GM19468 (cell line): ENCODE measurements around the gene LTO1.

Experiments used
- ATAC-seq: cut with Tn5 transposase; IDR thresholded peaks from one replicate; pipeline ENCODE4 v1.9.1; 2021; ENCODE audit warnings: mild to moderate bottlenecking, moderate library complexity, moderate number of reproducible peaks; ENCODE audit not compliant: unreplicated experiment; ENCODE audit errors: extremely low read depth

The LTO1 gene

DNA sequence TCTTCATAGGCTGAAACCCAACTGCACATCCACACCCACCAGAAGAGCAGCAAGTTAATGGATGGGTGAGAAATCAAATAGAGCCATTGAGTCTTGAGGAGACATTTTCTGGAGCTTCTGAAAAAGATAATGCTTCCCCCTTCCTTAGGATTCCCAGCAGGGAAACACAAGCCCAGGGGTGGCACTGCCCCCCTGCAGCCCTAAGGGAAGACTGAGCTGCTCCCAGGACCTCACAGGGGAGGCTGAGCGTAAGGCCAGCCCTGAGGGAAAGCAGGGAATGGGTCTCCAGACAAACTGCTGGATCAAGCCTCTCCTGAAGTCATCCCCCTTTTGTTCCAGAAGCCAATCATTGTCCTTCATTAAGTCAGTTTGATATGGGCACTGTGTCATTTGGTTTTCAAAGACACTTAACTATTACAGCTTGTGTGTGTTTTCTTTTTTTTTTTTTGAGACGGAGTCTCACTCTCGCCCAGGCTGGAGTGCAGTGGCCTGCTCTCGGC, 15.1 kb downstream of the LTO1 start:
- ATAC-seq = no peak

GRCh38 chr11:69659591-69659990, 15.6 kb downstream of the LTO1 start:
- no peak for ATAC-seq

DNA sequence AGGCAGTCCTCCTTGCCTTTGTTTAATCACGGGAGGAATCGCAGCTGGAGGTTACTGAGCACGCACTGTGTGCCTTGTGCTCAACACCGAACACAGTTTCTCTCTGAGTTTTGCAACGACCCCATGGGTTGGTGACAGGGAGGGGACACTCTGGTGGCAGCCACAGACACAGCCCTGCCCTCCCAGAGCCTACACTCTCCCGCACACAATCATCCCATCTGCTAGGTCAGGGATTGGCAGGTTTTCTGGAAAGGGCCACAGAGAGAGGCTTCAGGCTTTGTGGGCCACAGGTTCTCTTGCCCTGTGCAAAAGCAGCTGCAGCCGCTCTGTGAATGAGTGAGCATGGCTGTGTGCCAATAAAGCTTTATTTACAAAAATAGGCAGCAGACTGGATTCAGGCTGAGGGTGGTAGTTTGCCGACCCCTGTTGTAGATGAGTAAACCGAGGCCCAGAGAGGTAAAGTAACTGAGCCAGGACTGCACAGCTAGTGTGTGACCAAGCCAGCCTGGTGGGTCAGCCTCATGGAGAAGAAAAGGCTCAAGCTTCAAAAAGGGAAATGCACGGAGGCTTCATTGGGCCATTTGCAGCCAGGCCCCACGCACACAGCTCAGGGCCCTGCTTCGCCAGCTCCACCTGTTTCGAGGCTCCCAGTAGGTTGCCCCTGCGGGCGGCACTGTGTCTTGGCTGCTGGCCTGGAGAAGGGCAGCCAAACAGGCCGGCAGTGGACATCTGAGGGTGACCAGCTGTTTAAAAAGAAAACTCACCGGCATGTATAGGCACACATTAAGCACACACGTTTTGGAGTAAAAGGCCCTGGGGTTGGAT, 16.3 kb downstream of the LTO1 start:
- ATAC-seq = no peak

GRCh38 chr11:69657911-69658625, 17.1 kb downstream of the LTO1 start:
- ATAC-seq = no peak

DNA sequence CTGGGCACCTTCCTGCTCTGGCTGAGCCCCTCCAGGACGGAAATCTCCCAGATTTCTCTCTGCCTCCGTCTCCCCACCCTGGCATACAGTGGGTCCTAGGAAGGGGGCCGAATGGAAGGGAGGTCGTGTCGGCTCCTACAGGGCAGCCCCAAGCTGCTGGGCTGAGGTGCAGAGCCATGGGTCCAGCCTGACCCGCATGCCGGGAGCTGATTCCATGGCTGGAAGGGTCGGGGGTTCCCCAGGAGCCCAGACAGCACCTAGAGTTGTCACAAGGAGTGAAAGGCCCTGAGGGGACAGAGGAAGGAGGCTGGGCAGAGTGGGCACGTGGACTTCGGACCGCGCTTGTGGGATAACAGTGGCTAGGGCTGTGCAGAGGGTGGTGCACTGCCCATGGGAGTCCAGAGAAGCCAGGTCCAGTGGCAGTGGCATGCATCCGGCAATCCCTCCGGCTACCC, 17.7 kb downstream of the LTO1 start:
- ATAC-seq = no peak

- ATAC-seq = no peak
These were observed 18.4 kb downstream of the LTO1 start for GRCh38 chr11:69656536-69657455.

DNA sequence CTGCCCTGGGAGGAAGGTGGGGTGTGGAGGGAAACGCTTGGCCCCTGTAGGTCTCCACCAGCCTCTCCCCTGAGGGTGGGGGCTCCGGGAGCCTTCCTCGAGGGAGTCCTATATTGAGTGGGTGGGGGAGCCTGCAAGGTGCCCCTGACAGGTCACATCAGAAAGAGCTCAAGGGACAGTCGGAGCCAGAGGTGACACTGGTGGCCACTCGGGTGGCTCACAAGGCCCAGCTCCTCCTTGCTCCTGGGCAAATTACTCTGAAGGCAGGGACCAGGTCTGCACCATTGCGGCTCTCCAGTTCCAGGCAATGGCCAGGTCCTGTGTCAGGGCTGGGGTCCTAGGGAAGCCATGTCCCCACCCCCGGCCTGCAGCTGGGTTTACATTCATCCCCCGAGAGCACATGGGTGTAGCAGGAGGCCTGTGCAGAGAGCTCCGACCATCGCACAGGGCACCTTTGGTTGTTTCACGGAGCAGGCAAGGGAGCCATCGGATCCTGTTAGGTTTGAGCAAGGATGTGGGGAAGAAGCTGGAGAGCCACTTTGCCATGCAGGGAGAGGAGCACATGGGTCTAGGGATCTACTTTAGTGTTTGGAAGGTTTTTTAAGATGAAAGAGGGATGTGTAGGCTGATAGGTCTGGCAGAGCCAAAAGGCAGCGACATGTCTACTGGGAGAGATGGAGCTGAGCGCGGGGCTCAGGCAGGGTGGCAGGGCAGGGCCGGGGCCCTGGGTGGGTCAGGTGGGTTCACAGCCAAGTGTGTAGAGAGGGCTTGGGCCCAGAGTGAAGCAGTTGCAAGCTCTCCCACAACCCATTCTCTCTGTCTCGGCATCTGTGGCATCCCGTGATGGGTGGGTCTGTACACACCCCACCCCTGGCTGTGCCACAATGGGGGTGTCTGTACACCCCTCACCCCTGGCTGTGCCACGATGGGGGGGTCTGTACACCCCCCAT, 19.4 kb downstream of the LTO1 start:
- ATAC-seq = no peak

- ATAC-seq = no peak
These were observed 20.3 kb downstream of the LTO1 start for GRCh38 chr11:69654660-69655478.

- no peak for ATAC-seq
These were observed 21.0 kb downstream of the LTO1 start for GRCh38 chr11:69654001-69654659.

DNA sequence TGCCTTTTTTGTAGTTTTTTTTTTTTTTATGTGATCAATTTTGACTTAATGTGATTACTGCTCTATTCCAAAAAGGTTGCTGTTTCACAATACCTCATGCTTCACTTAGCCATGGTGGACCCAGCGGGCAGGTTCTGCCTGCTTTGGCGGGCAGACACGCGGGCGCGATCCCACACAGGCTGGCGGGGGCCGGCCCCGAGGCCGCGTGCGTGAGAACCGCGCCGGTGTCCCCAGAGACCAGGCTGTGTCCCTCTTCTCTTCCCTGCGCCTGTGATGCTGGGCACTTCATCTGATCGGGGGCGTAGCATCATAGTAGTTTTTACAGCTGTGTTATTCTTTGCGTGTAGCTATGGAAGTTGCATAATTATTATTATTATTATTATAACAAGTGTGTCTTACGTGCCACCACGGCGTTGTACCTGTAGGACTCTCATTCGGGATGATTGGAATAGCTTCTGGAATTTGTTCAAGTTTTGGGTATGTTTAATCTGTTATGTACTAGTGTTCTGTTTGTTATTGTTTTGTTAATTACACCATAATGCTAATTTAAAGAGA, 21.7 kb downstream of the LTO1 start:
- no peak for ATAC-seq

- ATAC-seq = no peak
These were observed 22.2 kb downstream of the LTO1 start for GRCh38 chr11:69652999-69653398.

GRCh38 chr11:69651834-69652620, 23.1 kb downstream of the LTO1 start:
- ATAC-seq = no peak

GRCh38 chr11:69650832-69651344, 24.3 kb downstream of the LTO1 start:
- ATAC-seq = no peak

DNA sequence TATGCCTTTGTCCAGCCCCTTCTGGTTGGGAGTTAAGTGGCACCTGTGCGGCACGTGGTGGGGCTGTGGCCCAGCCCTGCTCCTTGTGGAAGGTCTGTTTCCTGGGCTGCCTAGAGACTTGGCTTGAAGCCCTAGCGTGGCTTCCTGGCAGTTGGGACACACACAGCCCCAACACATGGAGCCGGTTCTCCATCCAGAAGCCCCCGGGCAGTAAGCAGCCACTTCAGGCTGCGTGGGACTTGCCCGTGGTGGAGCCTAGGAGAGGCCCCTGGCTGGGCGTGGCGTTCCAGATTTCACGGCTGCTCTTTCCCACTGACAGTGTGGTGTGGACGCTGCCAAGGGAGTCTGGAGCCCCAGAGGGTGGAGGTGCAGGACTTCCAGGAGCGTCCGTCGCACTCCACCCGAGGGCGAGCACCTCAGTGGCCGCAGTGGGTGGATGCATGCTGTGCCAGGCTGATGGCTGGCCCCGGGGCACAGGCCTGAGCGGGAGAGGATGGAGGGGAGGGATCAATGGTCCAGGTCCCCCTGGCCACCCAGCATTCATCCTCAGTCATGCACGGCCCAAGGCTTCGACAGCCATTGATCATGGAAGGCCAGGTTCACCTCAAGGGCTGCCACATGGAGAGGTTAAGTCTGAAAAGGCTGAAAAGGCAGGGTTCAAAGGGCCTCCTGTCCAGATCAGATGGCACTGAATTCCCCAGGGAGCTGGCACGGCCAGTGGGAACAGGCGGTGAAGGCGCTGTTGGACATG, 24.9 kb downstream of the LTO1 start:
- no peak for ATAC-seq

DNA sequence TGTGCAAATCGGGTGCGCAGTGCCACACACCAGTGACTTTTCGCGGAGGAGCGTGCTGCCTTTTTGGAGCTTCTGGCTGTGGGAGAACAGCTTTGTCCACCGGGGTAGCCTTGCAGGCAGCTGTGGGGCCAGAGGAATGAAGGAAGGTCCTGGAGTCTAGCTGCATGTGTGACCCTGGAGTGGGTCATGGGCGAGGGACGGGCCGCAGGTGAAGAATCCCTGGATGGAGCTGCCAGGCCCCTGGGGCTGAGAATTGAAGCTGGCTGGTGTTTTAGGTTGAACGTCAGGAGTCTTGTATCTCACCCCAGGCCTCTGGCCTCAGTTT, 25.6 kb downstream of the LTO1 start:
- no peak for ATAC-seq
